Measurements from ENCODE around the gene RALGAPA2. TPM values are rescaled to one million over a fixed set of nuclear protein-coding genes. Genes with fewer than 3 reads are reported as not detected.
A peak's percentile ranks its signal among the peaks of the same experiment; 100 is the strongest.

RALGAPA2 gene
- total and polyA plus RNA-seq, 2 of the 13 experiments (the other 11 are each of a cell fraction or from before 2014, with no cell fraction given) = 13.8 to 17.7 TPM

- no peak for TF ChIP-seq ZNF672 (CRISPR knock-in tag; IDR thresholded peaks at IDR 0.05)
- no peak for TF ChIP-seq AKAP8 (CRISPR knock-in tag; IDR thresholded peaks at IDR 0.05)
- TF ChIP-seq ATRX (CRISPR knock-in tag; IDR thresholded peaks at IDR 0.05; ENCODE audit: borderline replicate concordance) = no peak
- TF ChIP-seq ZKSCAN5 (CRISPR knock-in tag; IDR thresholded peaks at IDR 0.05) = no peak
- no peak for TF ChIP-seq TCF7L2 (IDR thresholded peaks at IDR 0.05; ENCODE audit: low read depth, low read length)
- peak; percentile 78; the same call in 1 of the 2 replicates for TF ChIP-seq HIVEP1 (CRISPR knock-in tag; IDR thresholded peaks at IDR 0.05)
- TF ChIP-seq ZNF780A (CRISPR knock-in tag; IDR thresholded peaks at IDR 0.05) = no peak
- TF ChIP-seq STAT6 (CRISPR knock-in tag; IDR thresholded peaks at IDR 0.05; ENCODE audit: borderline replicate concordance) = no peak; the same call in 1 of the 2 replicates
- 0 out of 2 replicates have a peak, but pooled peaks have one; percentile 6 for TF ChIP-seq ZNF644 (CRISPR knock-in tag; IDR thresholded peaks at IDR 0.05; ENCODE audit: low read depth)
- no peak for TF ChIP-seq ZNF713 (CRISPR knock-in tag; IDR thresholded peaks at IDR 0.05)
- peak; percentile 73; the same call in 1 of the 2 replicates for TF ChIP-seq GATA4 (IDR thresholded peaks at IDR 0.05; ENCODE audit: borderline replicate concordance, low read depth)
- no peak for TF ChIP-seq ZNF550 (CRISPR knock-in tag; IDR thresholded peaks at IDR 0.05; ENCODE audit: borderline replicate concordance)
- no peak for TF ChIP-seq SMARCC2 (IDR thresholded peaks at IDR 0.05)
- peak; percentile 83 for TF ChIP-seq ZNF205 (CRISPR knock-in tag; IDR thresholded peaks at IDR 0.05)
- TF ChIP-seq TRAFD1 (CRISPR knock-in tag; IDR thresholded peaks at IDR 0.05; ENCODE audit: borderline replicate concordance) = no peak
- no peak for TF ChIP-seq HNRNPUL1 (IDR thresholded peaks at IDR 0.05; ENCODE audit: low read depth, low read length)
- TF ChIP-seq SETDB1 (CRISPR knock-in tag; IDR thresholded peaks at IDR 0.05; ENCODE audit: borderline replicate concordance) = no peak
- peak; percentile 91 for TF ChIP-seq FOXK1 (CRISPR knock-in tag; IDR thresholded peaks at IDR 0.05; ENCODE audit: borderline replicate concordance, low read depth)
- peak; percentile 21; the same call in 1 of the 2 replicates for TF ChIP-seq ZNF503 (CRISPR knock-in tag; IDR thresholded peaks at IDR 0.05)
- TF ChIP-seq BCL3 (CRISPR knock-in tag; IDR thresholded peaks at IDR 0.05) = 0 out of 2 replicates have a peak, but pooled peaks have one; percentile 27
- peak; percentile 16 for TF ChIP-seq TBL1XR1 (IDR thresholded peaks at IDR 0.05; ENCODE audit: borderline replicate concordance, low read length, partially characterized antibody)
- peak; percentile 86 to 94 for TF ChIP-seq POLR2A (IDR thresholded peaks at IDR 0.05; ENCODE audit: insufficient read depth in 1 of 2, low read depth in 2 of 2, low read length in 2 of 2)
- peak; percentile 95 for TF ChIP-seq GABPB1 (CRISPR knock-in tag; IDR thresholded peaks at IDR 0.05)
Measured at GRCh38 chr20:20712474-20713243, at the start of gene RALGAPA2 (continued).

Measured in HepG2 (cell line).